HUDEP-2 (cell line): ENCODE results near the gene OVCA2.

Experiments used
- DNase-seq, 76 experiments: peaks; one replicate each; lab custom pipeline; 2025; ENCODE audit not compliant: unreplicated experiment in 76 of 76; lab: John Stamatoyannopoulos, UW

Gene OVCA2

GRCh38 chr17:2041561-2042389, at the start of gene OVCA2:
TSS of gene OVCA2 (plus strand) at chr17:2042022. CDS start at chr17:2042048, 26 bp downstream.
- peak in 74 of 76 experiments; percentile 48 to 97 (median 93) for DNase-seq

GRCh38 chr17:1992541-1992940, 49.3 kb upstream of the OVCA2 start:
- no peak for DNase-seq

- DNase-seq = no peak
Observed at GRCh38 chr17:1994707-1995106, 47.1 kb upstream of the OVCA2 start.

- DNase-seq = no peak
Observed at GRCh38 chr17:1995321-1995892, 46.4 kb upstream of the OVCA2 start.

GRCh38 chr17:1995907-1996799, 45.7 kb upstream of the OVCA2 start:
- DNase-seq = no peak

GRCh38 chr17:1996800-1997288, 45.0 kb upstream of the OVCA2 start:
- DNase-seq = no peak

- DNase-seq = no peak
Observed at GRCh38 chr17:1997289-1997926, 44.4 kb upstream of the OVCA2 start.

- DNase-seq = no peak
Observed at GRCh38 chr17:1997927-1998742, 43.7 kb upstream of the OVCA2 start.

GRCh38 chr17:1999557-2000251, 42.1 kb upstream of the OVCA2 start:
- no peak for DNase-seq

GRCh38 chr17:2002767-2003329, 39.0 kb upstream of the OVCA2 start:
- no peak for DNase-seq

- no peak for DNase-seq
Observed at GRCh38 chr17:2003525-2003924, 38.3 kb upstream of the OVCA2 start.

GRCh38 chr17:2004435-2004952, 37.3 kb upstream of the OVCA2 start:
- no peak for DNase-seq

- no peak for DNase-seq
Observed at GRCh38 chr17:2008332-2009126, 33.3 kb upstream of the OVCA2 start.

- DNase-seq = no peak
Observed at GRCh38 chr17:2009737-2010136, 32.1 kb upstream of the OVCA2 start.

GRCh38 chr17:2011411-2012371, 30.1 kb upstream of the OVCA2 start:
- no peak for DNase-seq

GRCh38 chr17:2012499-2012898, 29.3 kb upstream of the OVCA2 start:
- DNase-seq = no peak
